Natural killer cell (primary cell): Measurements from ENCODE around the gene BICC1. TPM values are rescaled to one million over a fixed set of nuclear protein-coding genes. Genes with fewer than 3 reads are reported as not detected.

Experiments
- ATAC-seq, 3 donors: fragments of 150-1000 bp in 2 of 3; fragments of 200-7000 bp in 1 of 3; cut with Tn5 transposase; 1 replicate in 1 of 3; 2 replicates in 2 of 3; pipeline ENCODE4 v1.10.0; 2021; ENCODE audit warnings: mild to moderate bottlenecking in 2 of 3, moderate library complexity in 2 of 3
- DNase-seq, 2 donors: peaks; one replicate each; pipeline versions ENCODE4 v3.0.0 to v3.0.0-alpha.2; 2013 to 2021; ENCODE audit warnings: mixed read lengths in 1 of 2
- H3K27ac ChIP-seq: one replicate; pipeline ENCODE4 v1.5.1; 2013; ENCODE audit warnings: mild to moderate bottlenecking, low read length
- H3K27me3 ChIP-seq: one replicate; pipeline ENCODE4 v1.6.1; 2013; ENCODE audit warnings: low read length; ENCODE audit not compliant: control insufficient read depth, insufficient read depth
- H3K36me3 ChIP-seq: one replicate; pipeline ENCODE4 v1.6.1; 2013; ENCODE audit warnings: low read length; ENCODE audit not compliant: control insufficient read depth, insufficient read depth
- H3K4me1 ChIP-seq: one replicate; pipeline ENCODE4 v1.6.1; 2013; ENCODE audit warnings: low read length; ENCODE audit not compliant: control insufficient read depth, insufficient read depth
- H3K4me3 ChIP-seq: one replicate; pipeline ENCODE4 v1.5.1; 2013; ENCODE audit warnings: low read length
- H3K9me3 ChIP-seq: one replicate; pipeline ENCODE4 v1.6.1; 2013; ENCODE audit warnings: low read length; ENCODE audit not compliant: control insufficient read depth, insufficient read depth
- H3K27ac Mint-ChIP-seq, 2 donors: one replicate each; pipeline ENCODE4 v1.8.0; 2022; ENCODE audit warnings: mild to moderate bottlenecking in 2 of 2, mixed read lengths in 2 of 2, moderate library complexity in 1 of 2
- H3K27me3 Mint-ChIP-seq, 2 donors: one replicate each; pipeline ENCODE4 v1.8.0; 2022; ENCODE audit warnings: low read depth in 2 of 2, mixed read lengths in 2 of 2
- H3K36me3 Mint-ChIP-seq: one replicate; pipeline ENCODE4 v1.8.0; 2022; ENCODE audit warnings: mixed read lengths
- H3K4me1 Mint-ChIP-seq, 2 donors: one replicate each; pipeline ENCODE4 v1.8.0; 2022; ENCODE audit warnings: mixed read lengths in 2 of 2
- H3K4me3 Mint-ChIP-seq: one replicate; pipeline ENCODE4 v1.8.0; 2022; ENCODE audit warnings: mild to moderate bottlenecking, moderate library complexity, mixed read lengths
- H3K9me3 Mint-ChIP-seq, 2 donors: one replicate each; pipeline ENCODE4 v1.8.0; 2022; ENCODE audit warnings: mixed read lengths in 2 of 2
- whole genome bisulfite sequencing: methylation state at CpG from one replicate; pipeline ENCODE4 v1.1.7; 2013; ENCODE audit warnings: missing lambda C conversion rate; ENCODE audit not compliant: insufficient coverage; 5-methylcytosine and 5-hydroxymethylcytosine counted together
- intact Hi-C: fragments of 100-400 bp; cut with micrococcal nuclease; formaldehyde crosslinking; loops from one replicate; pipeline ENCODE4 v1.14.2; 2022
- total RNA-seq, 4 donors: library from RNA; stranded (reverse); fragments of 120-200 nt in 1 of 4; gene quantifications; one replicate each; pipeline versions ENCODE4 v1.2.3 to v1.2.4, GENCODE V29; 2013 to 2022
- TF ChIP-seq, protein P1 (sequence below): fragments of 200-600 bp; IDR thresholded peaks from one replicate; pipeline ENCODE4 v1.8.0; 2022; ENCODE audit warnings: antibody characterized with exemption

BICC1 gene
- total RNA-seq, 3 donors from 2014 or later (not counting 1 experiment from before 2014, with no cell fraction given): 0.14 TPM; not detected in 2

DNA sequence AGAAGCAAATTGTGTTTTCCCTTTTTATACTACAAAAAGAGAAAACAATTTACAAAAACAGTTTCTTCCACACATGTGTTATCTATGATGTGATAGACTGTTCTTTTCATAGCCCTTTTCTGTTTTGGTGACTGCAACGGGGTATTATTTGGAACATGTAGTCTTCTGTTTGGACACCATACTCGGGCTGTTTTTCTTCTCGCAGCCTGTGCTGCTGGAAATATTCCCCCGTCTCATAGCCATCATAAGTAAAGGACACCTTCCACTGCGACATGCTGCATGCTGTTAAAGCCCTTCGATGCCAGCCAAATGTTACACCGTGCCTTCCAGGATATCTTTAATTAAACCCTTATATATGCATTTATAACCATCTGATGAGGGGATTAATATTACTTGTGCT, 222.4 kb downstream of the BICC1 start:
- Histone ChIP-seq H3K27ac (no peak overlapping the region), H3K27me3 (no peaks in the 10 kb centered on the region), H3K4me3 (no peak overlapping the region), H3K36me3 (no peaks in the 10 kb centered on the region), H3K9me3 (peaks cover 7% of the 10 kb centered on the region), H3K4me1 (no peaks in the 10 kb centered on the region)
- TF ChIP-seq, protein P1, sequence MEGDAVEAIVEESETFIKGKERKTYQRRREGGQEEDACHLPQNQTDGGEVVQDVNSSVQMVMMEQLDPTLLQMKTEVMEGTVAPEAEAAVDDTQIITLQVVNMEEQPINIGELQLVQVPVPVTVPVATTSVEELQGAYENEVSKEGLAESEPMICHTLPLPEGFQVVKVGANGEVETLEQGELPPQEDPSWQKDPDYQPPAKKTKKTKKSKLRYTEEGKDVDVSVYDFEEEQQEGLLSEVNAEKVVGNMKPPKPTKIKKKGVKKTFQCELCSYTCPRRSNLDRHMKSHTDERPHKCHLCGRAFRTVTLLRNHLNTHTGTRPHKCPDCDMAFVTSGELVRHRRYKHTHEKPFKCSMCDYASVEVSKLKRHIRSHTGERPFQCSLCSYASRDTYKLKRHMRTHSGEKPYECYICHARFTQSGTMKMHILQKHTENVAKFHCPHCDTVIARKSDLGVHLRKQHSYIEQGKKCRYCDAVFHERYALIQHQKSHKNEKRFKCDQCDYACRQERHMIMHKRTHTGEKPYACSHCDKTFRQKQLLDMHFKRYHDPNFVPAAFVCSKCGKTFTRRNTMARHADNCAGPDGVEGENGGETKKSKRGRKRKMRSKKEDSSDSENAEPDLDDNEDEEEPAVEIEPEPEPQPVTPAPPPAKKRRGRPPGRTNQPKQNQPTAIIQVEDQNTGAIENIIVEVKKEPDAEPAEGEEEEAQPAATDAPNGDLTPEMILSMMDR: no peak
- intact Hi-C loops: no loop called here
- Mint-ChIP-seq H3K27me3 (no peaks in the 10 kb centered on the region), H3K27ac (no peak overlapping the region), H3K9me3 (peaks cover 3 to 4% of the 10 kb centered on the region in 2 donors), H3K36me3 (no peaks in the 10 kb centered on the region), H3K4me3 (no peak overlapping the region), H3K4me1 (no peaks in the 10 kb centered on the region)
- ATAC-seq (no peak), DNase-seq (no peak)
- whole genome bisulfite sequencing: 72% methylated on average over 5 of the region's 7 CpGs

DNA sequence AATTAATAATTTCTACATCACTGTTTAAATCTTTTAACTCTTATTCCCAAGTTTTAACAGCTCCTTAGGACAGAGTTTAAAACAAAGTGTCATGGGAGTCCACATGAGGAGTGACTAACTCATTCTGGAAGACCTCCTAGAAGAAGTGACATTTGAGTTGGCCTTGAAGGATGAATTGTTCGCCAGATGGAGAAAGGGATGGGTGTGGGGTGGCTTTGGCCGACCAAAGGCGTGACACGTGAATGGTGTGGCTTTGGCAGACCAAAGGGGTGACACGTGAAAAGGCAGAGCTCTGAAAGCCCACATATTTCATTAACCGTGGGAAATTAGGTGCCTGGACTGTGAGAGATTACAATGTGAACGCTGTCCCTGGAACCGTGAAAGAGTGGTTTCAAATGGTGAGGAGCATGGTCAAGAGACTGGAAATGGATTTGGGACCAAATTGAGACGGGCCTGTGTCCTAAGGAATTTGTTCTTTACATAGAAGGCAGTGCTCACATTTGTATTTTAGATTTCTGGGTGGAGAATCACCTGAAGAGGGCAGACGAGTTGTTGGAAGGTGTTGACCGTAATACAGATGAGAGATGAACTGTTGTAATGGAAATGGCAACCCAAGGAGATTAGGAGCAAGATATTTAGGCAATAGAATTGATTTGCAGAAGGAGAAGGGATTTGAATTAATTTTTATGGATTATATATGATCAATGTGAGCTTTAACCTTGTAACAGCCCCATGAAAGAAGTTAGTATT, 228.1 kb downstream of the BICC1 start:
- Mint-ChIP-seq H3K4me3 (no peak overlapping the region), H3K27me3 (no peaks in the 10 kb centered on the region), H3K4me1 (no peaks in the 10 kb centered on the region), H3K36me3 (no peaks in the 10 kb centered on the region), H3K27ac (no peak overlapping the region), H3K9me3 (peaks cover 0 to 2% of the 10 kb centered on the region in 2 donors)
- 86% methylated on average over 11 of the region's 11 CpGs for WGBS
- no peaks in the 10 kb centered on the region for H3K36me3 ChIP-seq
- intact Hi-C loops: no loop called here
- no peaks in the 10 kb centered on the region for H3K27me3 ChIP-seq
- TF ChIP-seq, protein P1: no peak
- DNase-seq: no peak
- ATAC-seq: no peak
- no peaks in the 10 kb centered on the region for H3K4me1 ChIP-seq
- H3K9me3 ChIP-seq: no peaks in the 10 kb centered on the region
- H3K4me3 ChIP-seq: no peak overlapping the region
- H3K27ac ChIP-seq: no peak overlapping the region

DNA sequence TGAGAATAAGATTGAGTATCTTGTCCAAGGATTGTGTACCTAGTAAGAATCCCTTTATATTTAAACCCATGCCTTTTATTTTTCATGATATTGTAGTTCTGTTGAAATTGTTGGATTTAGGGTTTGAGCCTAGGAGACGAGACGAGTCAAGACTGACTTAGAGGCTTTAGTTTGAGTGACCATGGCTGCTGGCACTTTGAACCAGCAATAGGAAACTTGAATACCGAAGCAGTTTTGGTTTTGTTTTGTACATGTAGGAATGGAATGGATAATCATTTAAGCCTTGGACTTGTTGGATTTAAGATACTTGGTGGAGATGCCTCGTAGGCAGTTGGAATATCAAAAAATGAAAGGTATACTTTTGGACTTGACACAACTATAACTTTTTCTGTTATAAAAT, 229.0 kb downstream of the BICC1 start:
- H3K9me3 Mint-ChIP-seq: peaks cover 0 to 2% of the 10 kb centered on the region in 2 donors
- no peaks in the 10 kb centered on the region for H3K27me3 ChIP-seq
- DNase-seq (no peak), ATAC-seq (no peak)
- no peaks in the 10 kb centered on the region for H3K4me1 ChIP-seq
- no peaks in the 10 kb centered on the region for H3K36me3 ChIP-seq
- TF ChIP-seq, protein P1: no peak
- intact Hi-C loops: no loop called here
- no peak overlapping the region for H3K4me3 ChIP-seq
- no peak overlapping the region for H3K27ac ChIP-seq
- WGBS: 88% methylated on average over 4 of the region's 4 CpGs
- no peaks in the 10 kb centered on the region for H3K27me3 Mint-ChIP-seq
- no peaks in the 10 kb centered on the region for H3K4me1 Mint-ChIP-seq
- H3K9me3 ChIP-seq: no peaks in the 10 kb centered on the region
- no peak overlapping the region for H3K27ac Mint-ChIP-seq
- no peaks in the 10 kb centered on the region for H3K36me3 Mint-ChIP-seq
- H3K4me3 Mint-ChIP-seq: no peak overlapping the region

DNA sequence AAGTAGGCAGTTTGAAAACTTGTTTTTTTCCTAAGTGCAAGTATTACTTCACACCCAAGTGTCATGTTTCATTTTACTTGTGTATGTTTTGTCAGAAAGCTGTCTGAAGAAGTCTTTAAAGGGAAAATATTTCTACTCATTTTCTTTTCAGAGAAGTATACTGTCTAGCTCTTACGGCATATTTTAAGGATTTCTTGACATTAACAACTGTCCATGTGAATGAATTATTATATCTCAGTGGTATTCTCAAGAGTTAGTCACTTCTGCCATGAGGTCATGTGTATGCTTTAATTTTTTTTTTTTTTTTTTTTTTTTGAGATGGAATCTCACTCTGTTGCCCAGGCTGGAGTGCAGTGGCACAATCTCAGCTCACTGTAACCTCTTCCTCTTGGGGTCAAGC, 229.5 kb downstream of the BICC1 start:
- Mint-ChIP-seq H3K9me3 (peaks cover 0 to 2% of the 10 kb centered on the region in 2 donors), H3K27me3 (no peaks in the 10 kb centered on the region), H3K4me1 (no peaks in the 10 kb centered on the region), H3K4me3 (no peak overlapping the region), H3K27ac (no peak overlapping the region), H3K36me3 (no peaks in the 10 kb centered on the region)
- H3K36me3 ChIP-seq: no peaks in the 10 kb centered on the region
- H3K9me3 ChIP-seq: no peaks in the 10 kb centered on the region
- DNase-seq: no peak
- H3K4me1 ChIP-seq: no peaks in the 10 kb centered on the region
- ATAC-seq: no peak
- H3K27ac ChIP-seq: no peak overlapping the region
- H3K4me3 ChIP-seq: no peak overlapping the region
- 100% methylated on average over 1 of the region's 1 CpG for WGBS
- intact Hi-C loops: no loop called here
- H3K27me3 ChIP-seq: no peaks in the 10 kb centered on the region
- TF ChIP-seq, protein P1: no peak
